ENCODE results near the gene OSBPL2. TPM values are rescaled to one million over a fixed set of nuclear protein-coding genes. Genes with fewer than 3 reads are reported as not detected.

OSBPL2 gene
- total RNA-seq, 4 donors from 2014 or later: 48.4 to 65.1 (median 55.8) TPM

GRCh38 chr20:62208061-62208794, 30.1 kb upstream of the OSBPL2 start:
- H3K9me3 ChIP-seq: no peaks in the 10 kb centered on the region
- 48 to 100% methylated on average over 1 to 5 of the region's 19 CpGs for whole genome bisulfite sequencing, 2 donors
- peaks cover 0 to 44% (median 2%) of the 10 kb centered on the region in 4 donors for H3K27me3 ChIP-seq
- H3K4me1 ChIP-seq: no peaks in the 10 kb centered on the region
- no peak overlapping the region for H3K27ac ChIP-seq
- H3K4me3 ChIP-seq: no peak overlapping the region
- intact Hi-C loops (cut with DNase I): no loop called here
- H3K36me3 ChIP-seq: peaks cover 0 to 7% (median 0%) of the 10 kb centered on the region in 3 donors
- no peak for DNase-seq
- TF ChIP-seq POLR2A (IDR thresholded peaks at IDR 0.05) (no peak), CTCF (IDR thresholded peaks at IDR 0.05) (no peak)

DNA sequence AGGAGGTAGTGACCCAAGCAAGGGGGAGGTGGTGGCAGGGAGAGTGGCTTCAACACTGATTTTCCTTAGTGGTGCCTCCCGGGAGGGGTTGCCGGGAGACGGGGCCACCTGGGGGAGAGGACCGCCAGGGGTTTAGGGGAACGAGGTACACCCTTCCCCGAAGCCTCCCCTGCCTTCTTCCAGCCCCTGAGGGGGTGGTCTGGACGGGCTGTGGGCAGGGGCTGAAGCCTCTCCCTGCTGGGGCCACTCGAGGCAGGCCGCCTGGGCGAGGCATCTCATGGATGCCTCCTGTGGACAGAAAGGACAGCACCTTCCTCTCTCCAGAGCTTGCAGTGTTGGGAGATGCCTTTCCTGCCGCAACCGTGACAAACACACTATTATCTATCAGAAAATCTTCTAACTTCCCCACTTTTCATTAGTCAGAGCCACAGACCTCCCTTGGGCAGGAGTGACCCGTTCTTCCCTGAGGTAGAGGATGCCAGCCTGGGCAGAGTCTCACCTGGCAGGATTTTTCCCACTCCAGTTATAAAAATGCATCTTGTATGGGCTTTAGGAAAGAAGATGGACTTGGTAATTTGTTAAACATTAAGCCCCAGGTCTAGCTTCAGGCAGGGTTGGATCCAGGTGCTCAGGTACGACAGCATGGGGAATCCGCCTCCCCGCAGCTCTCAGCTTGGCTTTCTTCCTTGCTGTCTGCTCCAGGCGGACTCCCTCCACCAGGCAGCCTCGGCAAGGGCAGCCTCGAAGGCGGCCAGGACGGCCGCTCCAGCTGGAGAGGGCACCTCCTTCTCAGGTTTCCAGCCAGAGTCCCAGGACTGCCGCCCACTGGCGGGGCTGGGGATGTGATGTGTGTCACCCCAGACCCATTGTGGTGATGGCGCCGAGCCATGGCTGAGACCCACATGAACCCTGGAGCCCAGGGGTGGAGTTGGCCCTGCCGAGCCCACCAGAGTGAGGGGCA, 29.2 kb upstream of the OSBPL2 start:
- Histone ChIP-seq H3K36me3 (no peaks in the 10 kb centered on the region), H3K4me1 (no peaks in the 10 kb centered on the region), H3K27me3 (peaks cover 0 to 49% (median 2%) of the 10 kb centered on the region in 4 donors), H3K4me3 (no peak overlapping the region), H3K9me3 (no peaks in the 10 kb centered on the region), H3K27ac (no peak overlapping the region)
- DNase-seq: no peak
- TF ChIP-seq POLR2A (IDR thresholded peaks at IDR 0.05): no peak
- TF ChIP-seq CTCF (IDR thresholded peaks at IDR 0.05): no peak
- 18 to 31% methylated on average over 3 to 12 of the region's 27 CpGs for WGBS, 2 donors
- intact Hi-C loops (cut with DNase I): no loop called here

GRCh38 chr20:62209850-62210495, 28.3 kb upstream of the OSBPL2 start:
- H3K27me3 ChIP-seq: peaks cover 0 to 58% (median 2%) of the 10 kb centered on the region in 4 donors

GRCh38 chr20:62210496-62210855, 27.8 kb upstream of the OSBPL2 start:
- no peak for DNase-seq
- TF ChIP-seq CTCF (IDR thresholded peaks at IDR 0.05): no peak
- no peak for TF ChIP-seq POLR2A (IDR thresholded peaks at IDR 0.05)

More at GRCh38 chr20:62209850-62210495, 28.3 kb upstream of the OSBPL2 start:
- intact Hi-C loops (cut with DNase I): no loop called here
- DNase-seq: no peak
- H3K36me3 ChIP-seq: no peaks in the 10 kb centered on the region
- H3K27ac ChIP-seq: no peak overlapping the region
- TF ChIP-seq CTCF (IDR thresholded peaks at IDR 0.05): no peak
- TF ChIP-seq POLR2A (IDR thresholded peaks at IDR 0.05): no peak
- H3K4me1 ChIP-seq: no peaks in the 10 kb centered on the region
- no peak overlapping the region for H3K4me3 ChIP-seq
- H3K9me3 ChIP-seq: no peaks in the 10 kb centered on the region
- WGBS, 2 donors: 47 to 51% methylated on average over 10 to 14 of the region's 17 CpGs

More at GRCh38 chr20:62210496-62210855, 27.8 kb upstream of the OSBPL2 start:
- Histone ChIP-seq H3K9me3 (no peaks in the 10 kb centered on the region), H3K4me1 (no peaks in the 10 kb centered on the region), H3K27ac (no peak overlapping the region), H3K27me3 (peaks cover 0 to 63% (median 2%) of the 10 kb centered on the region in 4 donors), H3K36me3 (no peaks in the 10 kb centered on the region), H3K4me3 (no peak overlapping the region)
- intact Hi-C loops (cut with DNase I): no loop called here
- 42 to 60% methylated on average over 7 to 11 of the region's 21 CpGs for WGBS, 2 donors

Measured in esophagus squamous epithelium (tissue), 5 donors.